Measurements from ENCODE around the gene GPRC5A.

GPRC5A gene

DNA sequence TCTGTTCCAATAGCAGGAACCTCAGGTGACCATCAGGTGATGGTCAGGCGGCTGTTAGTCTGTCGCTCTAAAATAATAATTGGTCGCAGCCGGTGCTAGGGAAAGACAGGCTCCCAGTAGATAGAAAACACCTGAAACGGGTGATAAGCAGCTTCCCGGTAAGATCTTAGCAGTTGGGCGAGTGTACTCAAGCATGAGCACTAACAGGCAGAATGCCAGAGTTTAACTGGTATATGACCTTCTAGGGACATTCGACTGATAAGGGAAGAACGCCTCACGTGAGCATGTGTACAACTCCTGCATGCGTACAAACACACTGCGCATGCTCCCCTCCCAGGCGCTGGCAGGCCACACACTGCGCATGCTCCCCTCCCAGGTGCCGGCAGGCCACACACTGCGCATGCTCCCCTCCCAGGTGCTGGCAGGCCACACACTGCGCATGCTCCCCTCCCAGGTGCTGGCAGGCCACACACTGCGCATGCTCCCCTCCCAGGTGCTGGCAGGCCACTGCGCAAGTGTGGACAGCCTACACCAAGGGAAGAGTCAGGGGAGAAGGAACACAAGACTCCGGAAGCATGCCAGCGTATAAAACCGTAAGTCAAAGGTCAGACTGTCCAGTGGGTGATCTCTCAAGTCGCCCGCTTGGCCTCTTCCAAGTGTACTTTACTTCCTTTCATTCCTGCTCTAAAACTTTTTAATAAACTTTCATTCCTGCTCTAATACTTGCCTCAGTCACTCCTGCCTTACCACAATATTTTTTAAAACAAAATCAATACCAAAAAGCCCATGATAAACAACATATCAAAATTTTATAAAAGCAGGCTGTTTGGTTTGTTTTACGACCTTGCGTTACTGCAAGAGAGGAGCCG lies 36.1 kb downstream of the GPRC5A start:
- H3K4me3 ChIP-seq (ENCODE audit: low read length): peak overlapping the region; percentile 56
- TF ChIP-seq, protein P1, sequence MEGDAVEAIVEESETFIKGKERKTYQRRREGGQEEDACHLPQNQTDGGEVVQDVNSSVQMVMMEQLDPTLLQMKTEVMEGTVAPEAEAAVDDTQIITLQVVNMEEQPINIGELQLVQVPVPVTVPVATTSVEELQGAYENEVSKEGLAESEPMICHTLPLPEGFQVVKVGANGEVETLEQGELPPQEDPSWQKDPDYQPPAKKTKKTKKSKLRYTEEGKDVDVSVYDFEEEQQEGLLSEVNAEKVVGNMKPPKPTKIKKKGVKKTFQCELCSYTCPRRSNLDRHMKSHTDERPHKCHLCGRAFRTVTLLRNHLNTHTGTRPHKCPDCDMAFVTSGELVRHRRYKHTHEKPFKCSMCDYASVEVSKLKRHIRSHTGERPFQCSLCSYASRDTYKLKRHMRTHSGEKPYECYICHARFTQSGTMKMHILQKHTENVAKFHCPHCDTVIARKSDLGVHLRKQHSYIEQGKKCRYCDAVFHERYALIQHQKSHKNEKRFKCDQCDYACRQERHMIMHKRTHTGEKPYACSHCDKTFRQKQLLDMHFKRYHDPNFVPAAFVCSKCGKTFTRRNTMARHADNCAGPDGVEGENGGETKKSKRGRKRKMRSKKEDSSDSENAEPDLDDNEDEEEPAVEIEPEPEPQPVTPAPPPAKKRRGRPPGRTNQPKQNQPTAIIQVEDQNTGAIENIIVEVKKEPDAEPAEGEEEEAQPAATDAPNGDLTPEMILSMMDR (conservative IDR thresholded peaks at IDR 0.05; ENCODE audit: low read length): no peak
- peak; percentile 41 for DNase-seq (ENCODE audit: low read depth)

DNA sequence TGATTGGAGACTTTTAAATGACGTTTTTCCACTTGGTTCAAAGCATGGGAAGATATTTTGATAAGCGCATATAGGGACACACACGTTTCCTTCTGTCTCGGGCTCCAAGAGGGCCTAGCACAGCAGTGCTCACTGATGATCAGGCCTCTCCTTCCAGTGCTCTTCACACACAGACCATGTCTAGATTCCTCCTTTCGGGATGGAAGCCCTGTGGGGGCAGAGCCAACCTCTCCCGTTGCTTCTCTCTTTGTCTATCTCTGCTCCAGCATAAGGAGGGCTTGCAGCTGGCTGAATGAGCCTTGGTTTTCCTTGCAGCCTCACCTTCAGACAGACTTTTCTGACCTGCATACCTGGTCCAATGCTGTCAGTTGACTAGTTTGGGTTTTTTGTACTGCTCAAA lies 38.3 kb downstream of the GPRC5A start:
- DNase-seq (ENCODE audit: low read depth): no peak
- TF ChIP-seq, protein P1 (conservative IDR thresholded peaks at IDR 0.05; ENCODE audit: low read length): no peak
- no peak overlapping the region for H3K4me3 ChIP-seq (ENCODE audit: low read length)

DNA sequence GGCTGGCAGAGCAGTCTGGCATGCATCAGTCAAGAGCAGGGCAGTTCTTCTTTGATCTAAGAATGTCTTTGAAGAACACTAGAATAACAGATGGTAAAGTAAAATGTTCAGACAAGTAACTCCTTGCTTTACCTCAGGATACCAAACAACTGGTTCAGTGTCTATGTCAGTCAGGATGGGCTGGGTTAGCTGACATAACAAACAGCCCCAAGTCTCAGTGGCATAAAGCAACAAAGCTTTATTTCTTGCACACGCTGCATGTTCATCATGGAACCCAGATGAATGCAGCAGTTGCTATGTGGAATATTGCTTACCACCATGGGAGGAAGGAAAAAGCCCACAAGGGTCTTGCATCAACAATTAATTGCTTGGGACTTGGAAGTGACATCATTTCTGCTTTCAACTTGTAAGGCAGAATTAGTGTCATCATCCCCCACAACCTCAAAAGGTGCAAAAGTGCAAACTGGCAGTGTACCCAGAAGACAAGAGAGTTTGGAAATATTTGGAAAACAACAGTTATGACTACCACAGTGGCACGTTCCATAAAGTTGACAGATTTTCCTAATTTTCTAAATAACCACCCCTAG lies 39.4 kb downstream of the GPRC5A start:
- TF ChIP-seq, protein P1 (conservative IDR thresholded peaks at IDR 0.05; ENCODE audit: low read length): no peak
- DNase-seq (ENCODE audit: low read depth): peak; percentile 45

DNA sequence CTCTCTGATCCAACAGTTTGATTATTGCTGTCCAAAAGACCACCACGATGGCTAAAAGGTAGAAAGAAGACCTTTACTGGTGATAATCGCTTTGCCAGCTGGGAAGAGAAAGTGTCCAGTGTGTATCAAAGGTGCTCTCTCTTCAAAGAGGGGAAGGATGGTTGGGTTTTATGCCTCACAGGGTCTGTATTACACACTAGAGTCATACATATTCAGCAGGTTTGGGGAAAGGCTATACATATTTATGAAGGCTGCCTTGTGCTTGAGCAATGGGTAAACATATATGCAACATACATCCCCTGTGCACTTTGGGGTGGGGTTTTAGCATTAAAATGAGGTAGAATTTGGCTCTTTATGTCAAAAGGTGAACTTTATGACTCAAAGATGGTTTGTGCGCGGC lies 42.4 kb downstream of the GPRC5A start:
- DNase-seq (ENCODE audit: low read depth): no peak
- H3K4me3 ChIP-seq (ENCODE audit: low read length): no peak overlapping the region
- TF ChIP-seq, protein P1 (conservative IDR thresholded peaks at IDR 0.05; ENCODE audit: low read length): no peak

More for the DNA sequence above, 39.4 kb downstream of the GPRC5A start:
- H3K4me3 ChIP-seq (ENCODE audit: low read length): no peak overlapping the region

DNA sequence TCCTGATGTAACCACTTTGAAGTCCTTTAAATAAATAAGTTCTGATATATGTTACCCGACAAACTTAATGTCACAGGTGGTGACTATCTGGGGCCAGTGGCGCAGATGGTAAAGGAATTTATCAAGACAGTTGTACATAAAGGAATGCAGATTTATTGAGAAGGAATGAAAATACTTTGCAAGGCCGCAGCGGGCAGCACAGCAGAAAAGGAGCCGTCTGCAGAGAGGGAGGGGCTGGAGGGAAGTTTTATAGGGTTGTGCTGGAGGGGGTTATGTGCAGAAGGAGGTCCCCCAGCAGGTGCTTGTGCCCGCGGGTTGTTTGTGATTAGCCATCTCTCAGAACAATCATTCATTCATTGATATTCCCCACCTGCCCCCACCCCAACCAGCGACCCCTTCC lies 43.2 kb downstream of the GPRC5A start:
- H3K4me3 ChIP-seq (ENCODE audit: low read length): no peak overlapping the region
- TF ChIP-seq, protein P1 (conservative IDR thresholded peaks at IDR 0.05; ENCODE audit: low read length): no peak

DNA sequence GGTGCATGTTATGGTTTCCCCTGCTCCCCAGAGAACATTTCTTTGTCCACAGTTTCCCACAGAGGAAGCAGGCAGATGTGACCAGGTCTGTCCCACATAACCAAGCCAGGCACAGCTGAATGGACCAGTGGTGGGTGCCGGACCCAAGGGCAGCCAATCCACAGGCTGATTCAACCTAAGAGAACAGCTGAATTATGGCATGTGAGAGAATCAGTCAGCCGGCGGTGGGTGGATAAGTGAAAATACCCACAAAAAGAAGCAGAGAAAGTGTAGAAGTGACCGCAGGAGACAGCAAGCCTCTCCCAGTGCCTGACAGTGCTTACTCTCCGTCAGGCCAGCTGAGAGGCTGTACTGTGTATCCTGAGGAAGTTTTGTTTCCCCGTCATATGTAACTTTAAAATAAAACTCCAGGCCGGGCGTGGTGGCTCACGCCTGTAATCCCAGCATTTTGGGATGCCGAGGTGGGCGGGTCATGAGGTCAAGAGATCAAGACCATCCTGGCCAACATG lies 45.7 kb downstream of the GPRC5A start:
- DNase-seq (ENCODE audit: low read depth): no peak
- TF ChIP-seq, protein P1 (conservative IDR thresholded peaks at IDR 0.05; ENCODE audit: low read length): no peak

More for the DNA sequence above, 43.2 kb downstream of the GPRC5A start:
- DNase-seq (ENCODE audit: low read depth): no peak

More for the DNA sequence above, 45.7 kb downstream of the GPRC5A start:
- no peak overlapping the region for H3K4me3 ChIP-seq (ENCODE audit: low read length)

All from AG10803 (cell line).